HL-60 (cell line): ENCODE results near the gene SLC9A1.
A peak's percentile ranks its signal among the peaks of the same experiment; 100 is the strongest.

Source experiments
- DNase-seq, 2 experiments: peaks; one replicate each; pipeline ENCODE4 v3.0.0-alpha.2; 2010 to 2020; ENCODE audit warnings: low read depth in 1 of 2, low spot score in 1 of 2
- H3K27ac ChIP-seq: fragments of 250-450 bp; sonication (Bioruptor Pico); replicated peaks from 2 replicates; pipeline ENCODE4 v1.5.1; 2020; ENCODE audit warnings: mild to moderate bottlenecking, moderate library complexity
- H3K27me3 ChIP-seq: fragments of 250-450 bp; sonication (Bioruptor Pico); 2 replicates; pipeline ENCODE4 v1.5.1; 2021; ENCODE audit warnings: mild to moderate bottlenecking, moderate library complexity; ENCODE audit not compliant: insufficient read depth, poor library complexity, severe bottlenecking
- H3K4me3 ChIP-seq: replicated peaks from 2 replicates; pipeline ENCODE4 v1.5.1; 2011; ENCODE audit warnings: mild to moderate bottlenecking, control low read depth, low read length; ENCODE audit not compliant: insufficient read depth
- GABPA ChIP-seq: IDR thresholded peaks from 2 replicates; pipeline ENCODE4 v1.6.1; 2012; ENCODE audit warnings: low read depth
- POLR2AphosphoS5 ChIP-seq: IDR thresholded peaks from 2 replicates; pipeline ENCODE4 v1.6.1; 2012; ENCODE audit warnings: low read depth
- SPI1 ChIP-seq: IDR thresholded peaks from 2 replicates; pipeline ENCODE4 v1.6.1; 2012; ENCODE audit warnings: low read depth, mild to moderate bottlenecking, borderline replicate concordance
- long read RNA-seq: library from polyadenylated mRNA; unstranded; transcript quantifications from one replicate; pipeline ENCODE4 v2.0.0, GENCODE V29; 2020
- TF ChIP-seq, protein P1 (sequence below): IDR thresholded peaks from one replicate; pipeline ENCODE4 v1.5.1; 2011; ENCODE audit warnings: low read length, control low read depth, inconsistent platforms; ENCODE audit not compliant: insufficient read depth
- TF ChIP-seq, protein P2 (sequence below): IDR thresholded peaks from 2 replicates; pipeline ENCODE4 v1.6.1; 2012; ENCODE audit warnings: low read depth; ENCODE audit not compliant: insufficient replicate concordance

The SLC9A1 gene
- long read RNA-seq, partial matches to known transcripts: 2 of 2 reads
- long read RNA-seq, other reads (novel, unspliced or antisense): 0 of 2 reads

DNA sequence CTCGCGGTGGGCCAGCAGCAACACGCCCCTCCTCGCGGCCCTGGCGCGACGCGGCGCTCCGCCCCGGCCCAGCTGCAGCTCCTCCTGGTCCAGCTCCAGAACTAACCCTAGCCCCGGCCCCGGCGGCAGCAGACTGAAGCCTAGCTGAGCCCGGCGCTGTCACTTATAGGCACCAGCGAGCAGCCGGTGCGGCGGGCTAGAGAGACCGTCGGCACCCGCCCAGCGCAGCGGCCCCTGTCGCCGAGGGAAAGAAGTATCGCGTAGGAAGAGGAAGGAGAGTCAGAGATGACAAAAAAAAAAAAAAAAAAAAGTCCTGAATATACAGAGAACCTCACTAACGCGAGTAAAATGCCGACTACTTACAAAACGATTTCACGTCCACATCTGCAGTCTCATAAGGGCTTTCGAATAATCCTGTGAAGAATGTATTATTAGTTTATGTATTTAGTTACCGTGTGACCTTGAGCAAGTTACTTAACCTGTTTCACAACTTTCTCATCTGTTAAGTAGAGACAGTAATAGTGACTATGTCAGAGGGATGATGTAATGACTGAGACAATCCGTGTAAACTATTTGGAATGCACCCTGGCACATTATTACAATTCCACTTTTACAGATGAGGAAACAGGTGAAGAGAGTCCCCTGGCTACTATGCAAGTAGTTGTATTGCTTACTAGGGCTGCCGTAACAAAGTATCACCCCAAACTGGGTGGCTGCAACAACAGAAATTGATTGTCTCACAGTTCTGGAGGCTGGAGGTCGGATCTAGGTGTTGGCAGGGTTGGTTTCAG, at the start of gene SLC9A1:
Gene SLC9A1, minus strand, starts transcription at position 135 of the 791 bp plus-strand sequence. CDS start 791 bp downstream, outside the sequence.
- H3K27ac ChIP-seq: peak within 1 kb of the TSS; percentile 82
- peak; percentile 88 to 91 for DNase-seq
- H3K4me3 ChIP-seq: peak within 1 kb of the TSS; percentile 49
- TF ChIP-seq, protein P1, sequence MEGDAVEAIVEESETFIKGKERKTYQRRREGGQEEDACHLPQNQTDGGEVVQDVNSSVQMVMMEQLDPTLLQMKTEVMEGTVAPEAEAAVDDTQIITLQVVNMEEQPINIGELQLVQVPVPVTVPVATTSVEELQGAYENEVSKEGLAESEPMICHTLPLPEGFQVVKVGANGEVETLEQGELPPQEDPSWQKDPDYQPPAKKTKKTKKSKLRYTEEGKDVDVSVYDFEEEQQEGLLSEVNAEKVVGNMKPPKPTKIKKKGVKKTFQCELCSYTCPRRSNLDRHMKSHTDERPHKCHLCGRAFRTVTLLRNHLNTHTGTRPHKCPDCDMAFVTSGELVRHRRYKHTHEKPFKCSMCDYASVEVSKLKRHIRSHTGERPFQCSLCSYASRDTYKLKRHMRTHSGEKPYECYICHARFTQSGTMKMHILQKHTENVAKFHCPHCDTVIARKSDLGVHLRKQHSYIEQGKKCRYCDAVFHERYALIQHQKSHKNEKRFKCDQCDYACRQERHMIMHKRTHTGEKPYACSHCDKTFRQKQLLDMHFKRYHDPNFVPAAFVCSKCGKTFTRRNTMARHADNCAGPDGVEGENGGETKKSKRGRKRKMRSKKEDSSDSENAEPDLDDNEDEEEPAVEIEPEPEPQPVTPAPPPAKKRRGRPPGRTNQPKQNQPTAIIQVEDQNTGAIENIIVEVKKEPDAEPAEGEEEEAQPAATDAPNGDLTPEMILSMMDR: peak; percentile 60
- peak; percentile 52; the same call in 1 of the 2 replicates for TF ChIP-seq GABPA
- no peak for TF ChIP-seq SPI1
- TF ChIP-seq, protein P2, sequence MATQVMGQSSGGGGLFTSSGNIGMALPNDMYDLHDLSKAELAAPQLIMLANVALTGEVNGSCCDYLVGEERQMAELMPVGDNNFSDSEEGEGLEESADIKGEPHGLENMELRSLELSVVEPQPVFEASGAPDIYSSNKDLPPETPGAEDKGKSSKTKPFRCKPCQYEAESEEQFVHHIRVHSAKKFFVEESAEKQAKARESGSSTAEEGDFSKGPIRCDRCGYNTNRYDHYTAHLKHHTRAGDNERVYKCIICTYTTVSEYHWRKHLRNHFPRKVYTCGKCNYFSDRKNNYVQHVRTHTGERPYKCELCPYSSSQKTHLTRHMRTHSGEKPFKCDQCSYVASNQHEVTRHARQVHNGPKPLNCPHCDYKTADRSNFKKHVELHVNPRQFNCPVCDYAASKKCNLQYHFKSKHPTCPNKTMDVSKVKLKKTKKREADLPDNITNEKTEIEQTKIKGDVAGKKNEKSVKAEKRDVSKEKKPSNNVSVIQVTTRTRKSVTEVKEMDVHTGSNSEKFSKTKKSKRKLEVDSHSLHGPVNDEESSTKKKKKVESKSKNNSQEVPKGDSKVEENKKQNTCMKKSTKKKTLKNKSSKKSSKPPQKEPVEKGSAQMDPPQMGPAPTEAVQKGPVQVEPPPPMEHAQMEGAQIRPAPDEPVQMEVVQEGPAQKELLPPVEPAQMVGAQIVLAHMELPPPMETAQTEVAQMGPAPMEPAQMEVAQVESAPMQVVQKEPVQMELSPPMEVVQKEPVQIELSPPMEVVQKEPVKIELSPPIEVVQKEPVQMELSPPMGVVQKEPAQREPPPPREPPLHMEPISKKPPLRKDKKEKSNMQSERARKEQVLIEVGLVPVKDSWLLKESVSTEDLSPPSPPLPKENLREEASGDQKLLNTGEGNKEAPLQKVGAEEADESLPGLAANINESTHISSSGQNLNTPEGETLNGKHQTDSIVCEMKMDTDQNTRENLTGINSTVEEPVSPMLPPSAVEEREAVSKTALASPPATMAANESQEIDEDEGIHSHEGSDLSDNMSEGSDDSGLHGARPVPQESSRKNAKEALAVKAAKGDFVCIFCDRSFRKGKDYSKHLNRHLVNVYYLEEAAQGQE: peak; percentile 85
- peak; percentile 99 for TF ChIP-seq POLR2AphosphoS5
- no peaks in the 10 kb centered on the region for H3K27me3 ChIP-seq

DNA sequence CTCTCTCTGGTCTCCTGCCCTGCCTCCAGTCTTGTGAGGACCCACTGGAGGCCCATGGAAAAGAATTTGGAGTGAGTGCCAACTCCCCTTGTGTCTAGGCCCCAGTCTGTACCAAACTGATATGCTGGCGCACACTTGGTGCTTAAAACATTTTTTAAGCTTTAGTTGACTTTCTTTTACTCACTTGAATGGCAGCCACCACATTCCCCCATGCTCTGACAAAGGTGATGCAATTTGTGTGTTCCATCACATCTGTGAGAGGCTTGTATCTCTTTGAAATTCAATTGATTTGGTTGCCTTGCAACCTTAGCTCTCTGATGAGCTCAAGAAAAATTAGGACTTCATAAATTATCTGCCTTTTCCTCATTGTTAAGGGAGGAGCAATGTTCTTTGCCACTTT, 49.0 kb upstream of the SLC9A1 start:
- Histone ChIP-seq H3K4me3 (no peak overlapping the region), H3K27me3 (no peaks in the 10 kb centered on the region), H3K27ac (no peak overlapping the region)
- no peak for DNase-seq
- TF ChIP-seq SPI1 (no peak), GABPA (no peak), POLR2AphosphoS5 (no peak)
- TF ChIP-seq, protein P2: no peak
- TF ChIP-seq, protein P1: no peak

DNA sequence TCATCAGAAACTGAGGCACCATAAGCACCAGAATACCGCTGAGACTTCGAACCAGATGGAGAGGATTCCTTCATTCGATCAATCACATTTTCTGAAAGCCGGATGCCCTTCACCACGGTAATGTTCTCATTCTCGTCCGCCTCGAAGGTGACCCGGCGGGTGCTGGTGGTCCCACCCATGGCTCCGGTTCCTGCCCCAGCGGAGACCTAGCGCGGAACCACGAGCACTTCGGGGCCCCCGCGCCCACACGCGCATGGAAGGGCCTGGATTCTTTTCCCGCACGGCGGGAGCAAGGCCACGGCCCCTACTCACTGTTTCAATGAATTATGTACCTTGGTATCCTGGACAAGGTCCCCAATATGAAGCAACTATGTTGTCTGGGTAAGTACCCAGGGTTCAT, 46.4 kb upstream of the SLC9A1 start:
- no peak overlapping the region for H3K27ac ChIP-seq
- no peaks in the 10 kb centered on the region for H3K27me3 ChIP-seq
- H3K4me3 ChIP-seq: no peak overlapping the region
- no peak for DNase-seq
- TF ChIP-seq SPI1: no peak
- TF ChIP-seq POLR2AphosphoS5: no peak

DNA sequence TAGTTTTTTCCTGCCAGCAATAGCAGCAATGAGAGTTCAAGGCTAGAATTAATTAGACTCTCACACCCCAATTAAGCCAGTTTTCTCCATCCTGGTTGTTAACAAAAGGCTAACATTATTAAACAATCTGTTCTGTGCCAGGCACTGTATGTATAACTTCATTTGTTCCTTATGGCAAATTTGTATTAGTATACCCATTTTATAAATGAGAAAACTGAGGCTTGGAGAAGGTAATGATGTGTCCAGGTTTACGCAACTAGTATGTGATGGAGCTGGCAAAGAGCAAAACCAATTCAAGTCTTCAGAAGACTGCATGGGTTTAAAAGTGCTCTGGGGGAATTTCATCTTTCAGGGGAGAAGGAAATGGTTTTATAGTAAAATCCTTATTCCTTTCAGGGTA, 38.3 kb upstream of the SLC9A1 start:
- DNase-seq: no peak
- TF ChIP-seq SPI1 (no peak), POLR2AphosphoS5 (no peak), GABPA (no peak)
- TF ChIP-seq, protein P2: no peak
- TF ChIP-seq, protein P1: no peak
- H3K27ac ChIP-seq: no peak overlapping the region
- H3K27me3 ChIP-seq: no peaks in the 10 kb centered on the region
- H3K4me3 ChIP-seq: no peak overlapping the region
